Lung (tissue), 12 donors: ENCODE data around the gene CGGBP1. TPM values are rescaled to one million over a fixed set of nuclear protein-coding genes. Genes with fewer than 3 reads are reported as not detected.

Experiments used
- ATAC-seq: fragments of 200-7000 bp; cut with Tn5 transposase; one replicate; pipeline ENCODE4 v1.9.1; 2020; ENCODE audit warnings: moderate number of reproducible peaks; ENCODE audit not compliant: insufficient read depth, low FRiP score
- DNase-seq, 3 donors: peaks; one replicate each; pipeline ENCODE4 v3.0.0-alpha.2; 2013 to 2017
- H3K27ac ChIP-seq, 2 donors: one replicate each; pipeline ENCODE4 v1.5.1; 2013; ENCODE audit warnings: mild to moderate bottlenecking in 2 of 2, moderate library complexity in 2 of 2, control low read depth in 1 of 2, inconsistent platforms in 1 of 2, low read depth in 1 of 2, low read length in 1 of 2
- H3K27me3 ChIP-seq, 3 donors: one replicate each; pipeline ENCODE4 v1.5.1; 2013; ENCODE audit warnings: low read length in 2 of 3; ENCODE audit not compliant: control insufficient read depth in 3 of 3, insufficient read depth in 3 of 3
- H3K36me3 ChIP-seq, 4 donors: one replicate each; pipeline ENCODE4 v1.5.1; 2013; ENCODE audit warnings: low read length in 4 of 4, mild to moderate bottlenecking in 1 of 4, moderate library complexity in 1 of 4; ENCODE audit not compliant: control insufficient read depth in 4 of 4, insufficient read depth in 4 of 4
- H3K4me1 ChIP-seq, 5 donors: one replicate each; pipeline ENCODE4 v1.5.1; 2013; ENCODE audit warnings: low read length in 5 of 5, mild to moderate bottlenecking in 2 of 5, moderate library complexity in 1 of 5; ENCODE audit not compliant: control insufficient read depth in 5 of 5, insufficient read depth in 5 of 5
- H3K4me3 ChIP-seq: one replicate; pipeline ENCODE4 v1.5.1; 2013; ENCODE audit warnings: mild to moderate bottlenecking, control low read depth, moderate library complexity
- H3K9ac ChIP-seq, 2 donors: one replicate each; pipeline ENCODE4 v1.5.1; 2013; ENCODE audit warnings: low read length in 2 of 2, control low read depth in 1 of 2; ENCODE audit not compliant: insufficient read depth in 1 of 2
- H3K9me3 ChIP-seq, 4 donors: one replicate each; pipeline ENCODE4 v1.5.1; 2013; ENCODE audit warnings: low read length in 3 of 4, mild to moderate bottlenecking in 1 of 4, moderate library complexity in 1 of 4; ENCODE audit not compliant: control insufficient read depth in 4 of 4, insufficient read depth in 3 of 4
- WGBS, 2 donors: extraction: QIAGEN DNeasy Blood & Tissue Kit; methylation state at CpG; one replicate each; pipeline ENCODE4 v1.1.7; 2013; 5-methylcytosine and 5-hydroxymethylcytosine counted together
- polyA plus RNA-seq, 2 donors: library from polyadenylated mRNA; stranded (reverse); fragments of 200-250 nt; gene quantifications; one replicate each; pipeline ENCODE4 v1.2.1, GENCODE V29; 2013
- total RNA-seq, 2 donors: library from RNA; depleted of rRNA in 1 of 2; stranded (reverse); fragments of >200 nt in 1 of 2; gene quantifications; one replicate each; pipeline ENCODE4 v1.2.1, GENCODE V29; 2014 to 2021
- TF ChIP-seq, protein P1 (sequence below): IDR thresholded peaks from 2 replicates; pipeline ENCODE4 v1.5.1; 2012; ENCODE audit warnings: mild to moderate bottlenecking; ENCODE audit errors: control extremely low read depth, extremely low read depth
- donor health status: control.
- donor health status: control.
- donor health status: Bipolar disorder and iron deficiency.
- donor health status: healthy.
- donor health status: DM: yes; HTN: yes; CAD: no.

Gene CGGBP1
- total and polyA plus RNA-seq, 4 donors: 34.2 to 101 (median 46.1) TPM

DNA sequence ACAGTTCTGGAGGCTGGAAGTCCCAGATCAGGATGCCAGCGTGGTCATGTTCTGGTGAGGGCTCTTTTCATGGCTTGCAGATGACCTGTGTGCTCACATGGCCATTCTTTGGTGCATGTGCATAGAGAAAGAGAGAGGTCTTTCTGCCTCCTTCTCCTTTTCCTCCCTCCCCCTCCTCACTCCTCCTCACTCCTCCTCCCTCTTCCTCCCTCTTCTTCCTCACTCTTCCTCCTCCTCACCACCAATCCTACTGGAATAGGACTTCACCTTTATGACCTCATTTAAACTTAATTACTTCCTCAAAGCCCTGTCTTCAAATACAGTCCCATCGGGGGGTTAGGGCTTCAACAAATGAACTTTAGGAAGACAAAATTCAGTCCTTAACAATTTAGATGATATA, 24.0 kb upstream of the CGGBP1 start:
- DNase-seq (no peak), ATAC-seq (no peak)
- 79% methylated on average over 2 of the region's 2 CpGs for WGBS, 2 donors
- no peak overlapping the region for H3K4me3 ChIP-seq
- peaks cover 0 to 1% (median 0%) of the 10 kb centered on the region in 4 donors for H3K9me3 ChIP-seq
- H3K27me3 ChIP-seq: no peaks in the 10 kb centered on the region
- no peak overlapping the region for H3K27ac ChIP-seq
- TF ChIP-seq, protein P1, sequence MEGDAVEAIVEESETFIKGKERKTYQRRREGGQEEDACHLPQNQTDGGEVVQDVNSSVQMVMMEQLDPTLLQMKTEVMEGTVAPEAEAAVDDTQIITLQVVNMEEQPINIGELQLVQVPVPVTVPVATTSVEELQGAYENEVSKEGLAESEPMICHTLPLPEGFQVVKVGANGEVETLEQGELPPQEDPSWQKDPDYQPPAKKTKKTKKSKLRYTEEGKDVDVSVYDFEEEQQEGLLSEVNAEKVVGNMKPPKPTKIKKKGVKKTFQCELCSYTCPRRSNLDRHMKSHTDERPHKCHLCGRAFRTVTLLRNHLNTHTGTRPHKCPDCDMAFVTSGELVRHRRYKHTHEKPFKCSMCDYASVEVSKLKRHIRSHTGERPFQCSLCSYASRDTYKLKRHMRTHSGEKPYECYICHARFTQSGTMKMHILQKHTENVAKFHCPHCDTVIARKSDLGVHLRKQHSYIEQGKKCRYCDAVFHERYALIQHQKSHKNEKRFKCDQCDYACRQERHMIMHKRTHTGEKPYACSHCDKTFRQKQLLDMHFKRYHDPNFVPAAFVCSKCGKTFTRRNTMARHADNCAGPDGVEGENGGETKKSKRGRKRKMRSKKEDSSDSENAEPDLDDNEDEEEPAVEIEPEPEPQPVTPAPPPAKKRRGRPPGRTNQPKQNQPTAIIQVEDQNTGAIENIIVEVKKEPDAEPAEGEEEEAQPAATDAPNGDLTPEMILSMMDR: no peak
- peaks cover 0 to 16% (median 7%) of the 10 kb centered on the region in 4 donors for H3K36me3 ChIP-seq
- H3K4me1 ChIP-seq: peaks cover 0 to 14% (median 0%) of the 10 kb centered on the region in 5 donors
- no peak overlapping the region for H3K9ac ChIP-seq

DNA sequence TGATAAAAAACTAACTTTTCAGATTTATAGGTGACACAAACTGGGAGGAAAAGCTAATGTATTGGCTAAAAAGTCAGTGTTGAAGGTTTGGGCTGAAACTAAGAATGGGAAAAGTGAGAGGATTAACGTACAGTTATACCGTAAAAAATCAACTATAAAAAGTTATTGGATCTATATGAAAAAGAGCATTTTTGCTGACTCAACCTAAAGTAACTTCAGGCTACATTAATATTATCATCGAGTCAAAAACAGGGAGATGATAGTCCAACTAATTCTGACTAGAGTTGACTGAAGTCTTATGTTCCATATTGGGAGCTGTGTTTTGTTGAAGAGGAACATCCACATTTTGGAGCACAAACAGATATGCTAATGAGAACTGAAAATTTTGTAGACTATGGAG, 20.1 kb upstream of the CGGBP1 start:
- ATAC-seq: no peak
- DNase-seq: no peak
- Histone ChIP-seq H3K9me3 (peaks cover 0 to 1% (median 0%) of the 10 kb centered on the region in 4 donors), H3K9ac (no peak overlapping the region), H3K36me3 (peaks cover 0 to 8% (median 2%) of the 10 kb centered on the region in 4 donors), H3K4me1 (peaks cover 0 to 14% (median 7%) of the 10 kb centered on the region in 5 donors), H3K4me3 (no peak overlapping the region), H3K27me3 (no peaks in the 10 kb centered on the region), H3K27ac (no peak overlapping the region)
- TF ChIP-seq, protein P1: no peak
- 99% methylated on average over 3 of the region's 3 CpGs for WGBS, 2 donors

DNA sequence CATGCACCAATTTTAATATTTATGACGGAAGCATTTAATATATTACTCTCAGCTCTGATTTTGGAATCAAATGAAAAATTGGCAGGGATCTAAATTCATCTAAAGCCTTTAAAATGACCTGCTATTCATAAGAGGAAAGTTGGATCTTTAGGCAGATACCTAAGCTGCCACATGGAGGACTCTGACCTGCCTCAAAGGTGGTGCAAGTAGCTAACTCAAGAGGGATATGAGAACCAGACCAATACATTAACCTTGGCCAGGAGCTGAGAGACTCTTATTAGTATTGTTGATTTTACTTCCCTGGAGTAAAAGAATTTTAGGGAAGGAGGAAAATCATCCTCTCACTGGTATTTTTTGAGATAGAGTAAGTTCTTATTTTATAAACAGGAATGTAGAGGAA, 17.9 kb upstream of the CGGBP1 start:
- H3K9ac ChIP-seq: no peak overlapping the region
- H3K27ac ChIP-seq: no peak overlapping the region
- H3K4me1 ChIP-seq: peaks cover 0 to 17% (median 7%) of the 10 kb centered on the region in 5 donors
- H3K4me3 ChIP-seq: no peak overlapping the region
- H3K27me3 ChIP-seq: no peaks in the 10 kb centered on the region
- peaks cover 0 to 6% (median 0%) of the 10 kb centered on the region in 4 donors for H3K36me3 ChIP-seq
- 97 to 100% methylated on average over 1 of the region's 1 CpG for WGBS, 2 donors
- H3K9me3 ChIP-seq: peaks cover 0 to 2% (median 0%) of the 10 kb centered on the region in 4 donors
- DNase-seq (no peak), ATAC-seq (no peak)
- TF ChIP-seq, protein P1: no peak

DNA sequence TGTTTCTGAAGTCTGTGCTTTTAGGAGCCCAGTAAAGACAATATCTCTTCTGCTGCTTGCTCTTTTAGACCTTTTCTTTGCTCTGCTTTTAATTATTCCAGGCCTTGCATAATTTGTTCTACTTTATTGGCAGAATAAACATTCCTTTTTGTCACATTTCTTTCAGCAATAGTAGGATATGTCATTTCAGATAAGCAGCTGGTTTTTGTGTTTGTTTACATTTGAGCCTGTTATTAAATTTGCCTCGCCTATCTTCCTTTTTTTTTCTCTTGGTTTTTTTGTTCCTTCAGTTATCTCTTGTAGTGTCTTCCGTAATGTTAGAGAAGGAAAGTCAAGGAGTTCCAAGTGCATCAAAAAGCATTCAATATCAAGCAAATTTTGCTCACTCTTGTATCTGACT, 16.7 kb upstream of the CGGBP1 start:
- Histone ChIP-seq H3K4me3 (no peak overlapping the region), H3K4me1 (peaks cover 0 to 17% (median 7%) of the 10 kb centered on the region in 5 donors), H3K9me3 (peaks cover 0 to 2% (median 0%) of the 10 kb centered on the region in 4 donors), H3K36me3 (no peaks in the 10 kb centered on the region), H3K9ac (no peak overlapping the region), H3K27ac (no peak overlapping the region), H3K27me3 (no peaks in the 10 kb centered on the region)
- 53 to 69% methylated on average over 2 of the region's 2 CpGs for WGBS, 2 donors
- DNase-seq (no peak), ATAC-seq (no peak)
- TF ChIP-seq, protein P1: no peak
